HG03066 (cell line): ENCODE results near the gene GNG12.

Experiments used
- ATAC-seq: cut with Tn5 transposase; IDR thresholded peaks from one replicate; pipeline ENCODE4 v1.9.1; 2021; ENCODE audit warnings: low read depth; ENCODE audit not compliant: unreplicated experiment

GNG12 gene

DNA sequence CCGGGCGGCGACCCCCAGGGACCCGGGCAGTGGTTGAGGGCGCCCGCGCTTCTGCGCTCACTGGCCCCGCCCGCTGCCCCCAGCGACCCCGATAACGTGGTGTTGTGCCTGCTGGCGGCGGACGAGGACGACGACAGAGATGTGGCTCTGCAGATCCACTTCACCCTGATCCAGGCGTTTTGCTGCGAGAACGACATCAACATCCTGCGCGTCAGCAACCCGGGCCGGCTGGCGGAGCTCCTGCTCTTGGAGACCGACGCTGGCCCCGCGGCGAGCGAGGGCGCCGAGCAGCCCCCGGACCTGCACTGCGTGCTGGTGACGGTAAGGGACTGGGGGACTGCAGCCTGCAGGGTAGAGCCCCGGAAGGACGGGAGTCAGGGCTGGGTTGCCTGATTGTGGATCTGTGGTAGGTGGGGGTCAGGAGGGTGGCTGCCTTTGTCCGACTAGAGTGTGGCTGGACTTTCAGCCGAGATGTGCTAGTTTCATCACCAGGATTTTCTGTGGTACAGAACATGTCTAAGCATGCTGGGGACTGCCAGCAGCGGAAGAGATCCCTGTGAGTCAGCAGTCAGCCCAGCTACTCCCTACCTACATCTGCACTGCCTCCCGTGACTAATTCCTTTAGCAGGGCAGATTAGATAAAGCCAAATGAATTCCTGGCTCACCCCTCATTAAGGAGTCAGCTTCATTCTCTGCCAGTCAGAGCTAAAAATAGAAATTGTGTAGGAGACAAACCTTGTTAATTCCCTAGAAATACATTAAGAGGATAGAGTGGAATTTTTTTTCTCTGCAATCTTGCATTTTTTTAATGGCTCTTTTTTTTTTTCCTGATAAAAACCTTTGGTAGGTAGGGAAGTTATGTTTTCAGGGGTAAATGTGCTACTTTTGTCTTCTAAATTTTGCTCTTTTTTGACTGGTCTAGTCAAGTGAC, 146.7 kb downstream of the GNG12 start:
- ATAC-seq: peak; percentile 25

DNA sequence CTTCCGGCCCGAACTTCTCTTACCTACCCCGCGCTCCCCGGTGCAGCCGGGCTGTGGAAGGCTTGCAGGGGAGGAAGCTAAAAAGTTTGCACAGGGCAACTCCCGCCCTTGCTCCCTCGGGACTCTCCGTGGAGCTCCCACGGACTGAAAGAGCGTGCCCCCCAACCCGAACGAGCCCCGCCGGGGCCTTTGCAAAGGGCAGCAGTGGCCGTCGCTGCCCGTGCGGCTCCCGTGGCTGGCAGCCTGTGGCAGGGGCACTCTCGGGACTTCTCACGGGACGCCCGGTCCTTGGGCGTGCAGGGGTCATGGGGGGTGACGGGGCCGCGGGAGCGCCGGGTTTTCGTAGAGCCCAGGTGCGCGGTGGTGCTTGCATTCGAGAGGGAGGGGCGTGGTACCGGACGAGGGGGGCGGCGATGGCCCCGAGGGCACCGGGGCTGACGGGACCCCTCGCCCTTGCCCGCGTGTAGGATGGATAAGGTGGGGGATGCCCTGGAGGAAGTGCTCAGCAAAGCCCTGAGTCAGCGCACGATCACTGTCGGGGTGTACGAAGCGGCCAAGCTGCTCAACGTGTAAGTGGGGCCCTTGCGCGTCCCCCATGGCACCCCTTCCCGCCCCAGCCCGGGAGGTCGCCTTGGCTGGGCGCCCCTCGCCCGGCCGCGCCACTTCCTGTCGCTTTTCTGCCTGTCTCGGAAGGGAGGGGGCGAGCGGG, 147.6 kb downstream of the GNG12 start:
- peak; percentile 11 for ATAC-seq

DNA sequence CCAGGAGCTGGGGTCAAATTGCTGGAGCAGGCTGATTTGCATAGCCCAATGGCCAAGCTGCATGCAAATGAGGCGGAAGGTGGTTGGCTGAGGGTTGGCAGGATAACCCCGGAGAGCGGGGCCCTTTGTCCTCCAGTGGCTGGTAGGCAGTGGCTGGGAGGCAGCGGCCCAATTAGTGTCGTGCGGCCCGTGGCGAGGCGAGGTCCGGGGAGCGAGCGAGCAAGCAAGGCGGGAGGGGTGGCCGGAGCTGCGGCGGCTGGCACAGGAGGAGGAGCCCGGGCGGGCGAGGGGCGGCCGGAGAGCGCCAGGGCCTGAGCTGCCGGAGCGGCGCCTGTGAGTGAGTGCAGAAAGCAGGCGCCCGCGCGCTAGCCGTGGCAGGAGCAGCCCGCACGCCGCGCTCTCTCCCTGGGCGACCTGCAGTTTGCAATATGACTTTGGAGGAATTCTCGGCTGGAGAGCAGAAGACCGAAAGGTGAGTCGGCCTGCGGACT, 148.2 kb downstream of the GNG12 start, which contains the start of gene GADD45A:
Gene GADD45A (plus strand): TSS at position 135 of the 491 bp plus-strand sequence. CDS start 294 bp downstream, at position 429.
- peak; percentile 86 for ATAC-seq

DNA sequence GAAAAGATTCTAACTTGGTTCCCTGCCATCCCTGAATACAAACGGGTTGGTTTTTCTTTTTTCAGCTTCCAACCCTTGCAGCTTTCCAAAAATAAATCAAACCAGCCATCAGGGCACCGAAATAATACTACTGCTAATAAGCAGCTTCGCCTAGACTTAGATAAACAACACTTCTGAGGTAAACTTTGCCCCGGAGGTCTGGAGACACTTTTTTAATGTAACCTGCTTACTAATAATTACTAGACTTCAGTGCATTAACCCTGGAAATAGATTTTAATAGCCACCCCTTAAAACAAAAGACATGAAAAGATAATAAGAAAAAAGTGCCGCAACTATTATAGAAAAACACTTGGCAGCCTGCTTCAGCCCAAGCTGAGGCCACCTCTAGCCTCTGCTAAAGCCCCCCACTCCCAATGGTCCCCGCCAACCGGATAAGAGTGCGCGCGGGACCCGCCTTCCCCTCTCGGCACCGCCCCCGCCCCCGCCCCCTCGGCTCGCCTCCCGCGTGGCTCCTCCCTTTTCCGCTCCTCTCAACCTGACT, 148.7 kb downstream of the GNG12 start:
- ATAC-seq: no peak

DNA sequence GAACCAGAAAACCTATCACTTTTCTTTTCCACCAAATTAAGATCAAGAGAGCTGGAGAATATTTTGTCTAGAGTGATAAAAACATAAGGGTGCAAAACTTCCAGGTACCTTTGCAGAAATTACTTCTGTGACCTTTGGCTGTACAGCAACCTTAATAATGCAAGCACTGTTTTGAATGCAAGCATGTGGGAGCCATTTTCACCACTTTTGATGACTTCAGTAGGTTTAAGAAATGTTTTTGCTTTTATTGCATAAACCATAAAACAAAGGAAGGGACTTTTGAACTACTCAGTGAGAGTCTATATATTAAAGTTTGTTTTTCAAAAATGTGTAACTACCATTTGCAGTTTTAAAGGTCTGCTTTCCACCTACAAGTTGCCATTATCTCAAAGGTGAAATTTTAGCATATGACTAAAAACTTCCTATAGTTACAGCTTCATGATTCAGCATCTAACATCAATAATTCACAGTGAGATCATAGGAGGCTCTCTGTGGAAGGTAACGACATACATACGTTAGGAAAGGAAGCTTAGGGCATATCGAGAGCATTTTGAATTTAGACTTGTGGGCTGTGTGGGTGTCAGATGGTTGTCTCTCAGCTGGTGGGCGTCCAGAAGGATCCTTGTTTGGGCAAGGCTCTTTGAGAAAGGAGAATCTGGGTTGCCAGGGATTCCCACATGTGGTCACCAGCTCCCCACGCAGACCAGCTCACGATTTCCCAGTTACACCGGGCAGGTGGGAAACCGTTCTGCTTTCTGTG, 149.3 kb downstream of the GNG12 start:
- ATAC-seq: no peak

DNA sequence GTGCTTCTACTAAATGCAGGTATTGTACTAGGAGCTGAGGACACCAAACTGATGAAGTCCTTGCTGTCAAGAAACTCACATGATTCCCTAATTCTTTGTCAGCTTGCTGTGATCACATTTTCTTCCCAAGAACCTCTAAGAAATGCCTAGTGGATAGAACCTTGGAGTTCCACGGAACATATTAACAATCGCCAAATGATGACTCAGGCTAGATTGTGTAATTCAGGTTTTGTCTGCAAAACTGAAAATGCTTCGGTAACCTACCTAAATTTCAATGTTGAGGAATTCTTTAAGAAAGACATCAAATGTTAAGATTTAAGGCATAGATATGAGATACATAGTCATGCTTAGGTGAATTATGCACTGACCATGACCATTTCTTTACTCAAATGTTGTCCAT, 150.0 kb downstream of the GNG12 start:
- no peak for ATAC-seq

DNA sequence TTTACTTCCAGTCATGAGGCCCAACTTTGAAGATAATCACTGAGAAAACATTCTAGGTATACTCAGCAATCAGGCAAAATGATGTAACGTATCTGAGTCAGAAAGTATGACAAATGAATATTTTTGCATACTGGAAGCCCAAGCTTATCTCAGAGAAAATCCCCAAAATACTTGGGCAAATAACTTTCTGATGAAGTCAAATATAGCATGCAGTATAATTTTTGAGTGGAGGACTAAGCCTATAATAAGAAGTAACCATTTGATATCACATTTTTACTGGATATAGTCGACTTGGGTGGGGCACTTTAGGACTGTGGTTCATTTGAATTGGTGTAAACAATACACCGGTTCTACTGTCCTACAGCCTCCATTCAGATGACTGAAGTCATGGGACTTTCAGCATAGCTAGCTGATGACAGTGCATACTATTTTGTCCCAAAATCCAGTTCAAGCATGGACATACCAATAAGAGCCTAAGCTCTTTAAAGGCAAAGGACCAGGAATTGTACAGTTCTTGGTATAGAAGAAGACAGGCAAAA, 150.5 kb downstream of the GNG12 start:
- ATAC-seq: no peak

DNA sequence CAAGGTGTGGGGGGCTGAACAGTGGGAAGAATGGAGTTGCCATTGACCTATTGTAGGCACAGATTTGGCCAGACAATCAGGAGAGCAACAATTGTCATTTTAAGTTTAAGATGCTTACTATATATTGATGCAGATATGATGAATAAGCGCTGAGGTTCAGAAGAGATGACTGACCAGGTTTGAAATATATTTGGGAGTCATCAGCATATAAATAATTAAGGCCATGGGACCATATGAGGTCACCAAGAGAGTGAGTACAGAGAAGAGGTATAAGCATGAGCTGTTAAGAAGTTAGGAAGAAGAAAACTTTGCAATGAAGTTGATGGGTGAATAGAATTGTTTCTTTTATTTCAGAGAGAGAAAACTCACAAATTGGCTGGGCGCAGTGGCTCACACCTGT, 152.8 kb downstream of the GNG12 start:
- ATAC-seq: no peak

DNA sequence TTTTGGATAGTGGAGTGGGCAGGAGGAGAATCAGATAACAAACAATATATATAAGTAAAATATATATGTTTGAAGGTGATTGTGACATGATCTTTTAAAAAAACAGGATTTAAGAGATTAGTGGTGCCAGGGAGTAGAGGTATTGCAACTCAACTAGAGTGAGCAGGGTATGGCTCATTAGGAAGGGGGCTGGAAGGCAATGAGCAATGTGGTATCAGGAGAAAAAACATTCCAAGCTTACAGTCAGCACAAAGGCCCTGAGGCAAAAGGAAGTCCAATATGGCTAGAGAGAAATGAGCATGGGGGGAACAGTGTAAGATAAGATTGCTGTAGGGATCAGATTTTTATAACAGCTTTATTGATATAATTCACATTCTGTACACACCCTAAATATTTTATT, 153.6 kb downstream of the GNG12 start:
- ATAC-seq: no peak

DNA sequence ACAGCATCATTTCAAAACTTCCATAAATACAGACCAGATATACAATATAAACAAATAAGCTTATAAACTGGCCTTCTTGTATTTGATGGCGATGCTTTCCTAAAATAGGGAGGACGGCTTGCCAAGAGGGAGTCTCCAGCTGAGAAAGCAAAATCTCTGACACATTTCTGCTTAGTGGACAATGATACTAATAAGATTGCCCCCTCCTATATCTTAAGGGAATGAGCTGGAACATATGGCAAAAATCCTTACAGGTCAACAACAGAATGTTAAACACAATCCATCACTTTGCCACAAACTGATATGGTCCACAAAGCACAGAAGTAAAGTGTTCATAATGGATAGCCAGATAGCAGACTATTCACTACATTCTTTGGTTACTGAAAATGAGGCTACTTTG, 155.3 kb downstream of the GNG12 start:
- no peak for ATAC-seq

DNA sequence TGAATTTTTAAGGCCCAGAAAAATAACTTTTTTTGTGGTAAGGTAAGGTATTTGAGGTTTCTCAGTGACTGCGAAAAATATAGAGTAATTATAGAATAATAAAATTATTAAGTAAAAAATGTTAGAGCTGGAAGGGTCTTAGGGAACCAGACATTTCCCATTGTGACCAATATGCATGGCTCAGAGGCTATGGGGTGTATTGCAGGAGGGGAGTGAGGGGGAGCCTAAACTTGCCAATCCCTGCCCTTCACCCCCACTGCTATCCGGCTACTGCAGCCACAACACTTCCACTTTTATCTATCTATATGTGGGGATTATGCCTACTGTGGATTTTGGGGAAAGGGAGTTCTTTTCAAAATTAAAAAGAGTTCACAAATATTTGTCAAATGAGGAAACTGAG, 155.9 kb downstream of the GNG12 start:
- ATAC-seq: no peak

DNA sequence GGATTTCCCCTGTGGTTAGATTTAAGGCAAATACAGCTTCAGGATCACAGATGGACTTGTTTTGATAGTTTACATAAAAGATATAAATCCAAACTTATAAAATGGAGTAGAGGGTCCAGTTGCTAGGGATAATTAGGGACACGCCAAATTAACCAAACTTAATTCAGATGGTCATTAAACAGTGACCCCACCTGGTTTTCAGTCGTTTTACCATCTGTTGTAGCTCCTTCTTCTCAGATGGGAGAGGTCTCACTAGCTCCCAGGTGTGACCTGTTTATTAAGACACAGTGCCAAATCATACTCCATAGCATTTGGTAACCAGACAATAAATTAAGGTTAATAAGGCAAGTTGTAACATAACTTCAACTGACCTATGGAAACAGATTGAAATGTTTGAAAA, 156.3 kb downstream of the GNG12 start:
- no peak for ATAC-seq

DNA sequence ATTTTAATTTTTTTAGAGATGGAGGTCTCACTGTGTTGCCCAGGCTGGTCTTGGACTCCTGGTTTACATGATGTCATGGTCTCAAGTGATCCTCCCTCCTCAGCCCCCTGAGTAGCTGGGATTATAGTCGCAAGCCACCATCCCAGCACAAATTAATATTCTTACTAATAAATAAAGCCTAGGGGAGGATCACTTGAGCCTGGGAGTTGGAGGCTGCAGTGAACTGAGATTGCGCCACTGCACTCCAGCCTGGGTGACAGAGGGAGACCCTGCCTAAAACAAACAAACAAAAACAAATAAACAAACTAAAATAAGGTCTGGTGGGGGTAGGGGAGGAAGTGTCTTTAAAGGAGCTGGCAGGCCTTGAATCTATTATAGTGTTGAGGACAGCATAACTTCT, 157.0 kb downstream of the GNG12 start:
- no peak for ATAC-seq

DNA sequence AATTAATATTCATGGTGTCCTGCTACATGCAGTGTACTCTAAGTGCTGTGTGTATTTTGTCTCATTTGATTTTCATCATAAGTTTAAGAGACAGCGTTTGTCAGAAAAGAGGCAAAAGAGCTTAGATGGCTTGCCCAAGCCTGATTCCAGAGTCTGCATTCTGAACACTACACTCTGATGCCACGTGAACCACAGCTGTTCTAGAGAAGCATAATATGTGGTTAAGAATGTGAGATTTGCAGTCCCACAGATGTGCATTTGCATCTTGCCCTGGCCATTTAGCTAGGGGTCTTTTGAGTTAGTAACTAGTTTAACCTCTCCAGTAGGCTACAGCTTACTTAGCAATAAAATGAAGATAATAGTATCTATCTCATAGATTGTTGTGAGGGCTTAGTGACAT, 157.5 kb downstream of the GNG12 start:
- peak; percentile 72 for ATAC-seq

DNA sequence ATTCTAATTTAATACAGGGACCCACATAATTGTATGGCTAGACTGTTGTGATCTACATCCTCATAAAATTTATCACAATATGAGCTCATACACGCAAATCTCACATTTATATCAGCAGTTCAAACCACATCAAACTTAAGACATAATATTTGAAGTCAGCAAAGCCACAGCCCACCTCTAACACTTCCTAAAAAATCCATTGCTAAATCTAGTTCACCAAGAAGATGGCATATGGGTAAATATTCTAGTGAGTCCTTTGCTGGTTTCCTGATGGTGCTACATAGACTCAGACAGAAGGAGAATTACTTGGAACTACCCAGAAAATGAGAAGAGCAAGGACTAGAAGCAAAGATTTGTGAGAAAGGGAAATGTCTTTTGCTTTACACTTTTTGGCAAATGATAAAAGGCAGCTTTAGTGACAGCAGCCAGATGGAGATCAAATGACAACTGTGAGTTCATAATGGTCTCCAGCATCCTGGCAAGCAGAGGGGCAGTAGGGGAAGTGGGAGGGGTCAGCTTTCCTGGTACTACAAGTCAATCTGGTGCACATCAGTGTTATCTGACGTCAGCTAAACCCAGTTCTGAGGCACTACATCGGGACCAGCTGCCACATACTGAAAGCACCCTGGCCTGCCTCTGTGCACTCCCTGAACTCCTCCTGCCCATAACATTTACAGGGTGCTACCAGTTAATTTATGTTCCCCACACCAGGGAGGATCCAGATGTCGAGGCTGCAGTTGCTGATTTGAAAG, 158.8 kb downstream of the GNG12 start:
- ATAC-seq: no peak

DNA sequence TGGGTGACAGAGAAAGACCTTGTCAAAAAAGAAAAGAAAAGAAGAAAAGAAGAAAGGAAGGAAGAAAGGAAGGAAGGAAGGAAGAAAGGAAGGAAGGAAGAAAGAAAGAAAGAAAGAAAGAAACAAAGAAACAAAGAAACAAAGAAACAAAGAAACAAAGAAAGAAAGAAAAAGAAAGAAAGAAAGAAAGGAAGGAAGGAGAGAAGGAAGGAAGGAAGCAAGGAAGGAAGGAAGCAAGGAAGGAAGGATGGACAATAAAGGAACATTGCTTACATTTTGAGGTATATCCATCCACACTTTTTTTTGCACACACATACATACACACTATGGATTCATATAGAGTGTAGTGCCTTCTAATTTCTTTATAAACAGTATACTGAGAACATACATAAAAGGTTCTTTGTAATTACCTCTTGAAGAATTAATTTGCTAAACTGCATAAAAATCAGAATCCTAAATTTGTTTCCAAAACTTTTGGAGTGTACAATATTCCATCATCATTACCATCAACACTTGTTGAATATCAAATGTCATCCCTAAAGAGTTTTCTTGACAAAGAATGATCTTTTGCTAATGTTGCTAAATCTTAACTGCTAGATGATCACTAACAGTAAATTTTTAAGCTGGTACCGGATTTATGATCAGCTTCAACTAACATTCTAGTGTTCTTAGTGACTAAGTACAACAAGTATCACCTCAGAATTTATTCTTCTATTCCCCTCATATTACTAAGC, 159.6 kb downstream of the GNG12 start:
- ATAC-seq: no peak

DNA sequence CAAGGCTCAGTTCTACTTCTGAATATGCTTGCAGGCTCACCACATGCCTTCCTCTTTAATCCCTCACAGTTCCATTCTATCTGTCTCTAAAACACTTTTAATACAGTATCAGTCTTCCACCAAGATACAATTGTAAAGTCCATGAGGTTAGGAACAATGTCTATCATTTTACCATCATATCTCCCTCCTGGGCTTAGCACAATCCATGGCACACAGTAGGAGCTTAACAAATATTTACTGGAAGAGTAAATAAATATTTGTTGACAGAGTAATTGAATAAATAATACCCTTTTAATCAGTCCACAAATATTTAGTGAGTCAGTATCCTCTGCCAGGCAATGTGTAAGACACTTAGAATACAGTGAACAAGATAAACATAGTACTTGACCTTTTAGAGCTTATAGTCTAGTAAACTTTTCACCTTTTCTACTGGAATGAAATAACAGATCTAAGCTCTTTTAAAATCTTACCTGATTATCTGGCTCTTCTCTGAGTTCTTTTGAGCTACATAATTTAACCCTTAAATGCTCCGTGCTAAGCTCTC, 160.9 kb downstream of the GNG12 start:
- no peak for ATAC-seq

DNA sequence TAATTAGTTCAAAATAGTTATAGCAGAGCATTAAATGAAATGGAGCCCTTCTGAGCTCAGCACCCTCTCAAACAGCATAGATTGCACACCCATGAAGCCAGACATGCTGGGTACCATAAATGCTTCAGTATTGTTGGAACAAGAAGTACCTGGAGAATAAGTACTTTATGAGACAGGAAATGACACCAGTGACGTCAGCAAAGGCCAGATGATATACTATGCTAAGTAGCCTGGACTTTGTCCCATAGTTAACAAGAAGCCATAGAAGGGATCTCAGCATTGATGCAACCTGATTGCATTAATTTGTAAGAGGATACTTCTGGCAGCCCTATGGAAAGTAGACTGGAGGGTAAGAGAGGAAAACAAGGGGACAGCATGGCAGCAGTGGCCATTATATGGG, 164.6 kb downstream of the GNG12 start:
- ATAC-seq: no peak

DNA sequence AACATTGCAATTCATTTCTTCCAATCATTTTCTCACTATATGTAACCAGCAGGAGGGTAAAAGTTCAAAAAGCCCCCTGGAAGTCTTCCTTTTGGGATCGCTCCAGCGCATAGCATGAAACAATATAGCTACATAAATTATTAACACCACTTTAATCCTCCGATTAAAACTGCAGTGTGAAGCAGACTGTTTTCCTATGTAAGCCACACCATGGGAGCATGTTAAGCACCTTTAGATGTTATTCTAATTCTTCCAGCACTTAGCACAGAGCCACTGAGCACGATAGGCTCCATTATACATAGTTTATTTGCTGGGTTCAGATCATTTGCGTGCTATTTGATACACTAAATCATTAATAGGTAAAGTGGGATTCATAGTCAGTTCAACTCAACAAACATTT, 166.6 kb downstream of the GNG12 start:
- no peak for ATAC-seq
